GM20000 (cell line): ENCODE data around the gene ZNF831.

Source experiments
- DNase-seq: peaks from one replicate; pipeline ENCODE4 v3.0.0; 2012; ENCODE audit warnings: low spot score
- CTCF ChIP-seq: IDR thresholded peaks from 2 replicates; pipeline ENCODE4 v1.5.1; 2012; ENCODE audit warnings: mild to moderate bottlenecking, control low read depth; ENCODE audit errors: extremely low read depth, missing control alignments

ZNF831 gene

DNA sequence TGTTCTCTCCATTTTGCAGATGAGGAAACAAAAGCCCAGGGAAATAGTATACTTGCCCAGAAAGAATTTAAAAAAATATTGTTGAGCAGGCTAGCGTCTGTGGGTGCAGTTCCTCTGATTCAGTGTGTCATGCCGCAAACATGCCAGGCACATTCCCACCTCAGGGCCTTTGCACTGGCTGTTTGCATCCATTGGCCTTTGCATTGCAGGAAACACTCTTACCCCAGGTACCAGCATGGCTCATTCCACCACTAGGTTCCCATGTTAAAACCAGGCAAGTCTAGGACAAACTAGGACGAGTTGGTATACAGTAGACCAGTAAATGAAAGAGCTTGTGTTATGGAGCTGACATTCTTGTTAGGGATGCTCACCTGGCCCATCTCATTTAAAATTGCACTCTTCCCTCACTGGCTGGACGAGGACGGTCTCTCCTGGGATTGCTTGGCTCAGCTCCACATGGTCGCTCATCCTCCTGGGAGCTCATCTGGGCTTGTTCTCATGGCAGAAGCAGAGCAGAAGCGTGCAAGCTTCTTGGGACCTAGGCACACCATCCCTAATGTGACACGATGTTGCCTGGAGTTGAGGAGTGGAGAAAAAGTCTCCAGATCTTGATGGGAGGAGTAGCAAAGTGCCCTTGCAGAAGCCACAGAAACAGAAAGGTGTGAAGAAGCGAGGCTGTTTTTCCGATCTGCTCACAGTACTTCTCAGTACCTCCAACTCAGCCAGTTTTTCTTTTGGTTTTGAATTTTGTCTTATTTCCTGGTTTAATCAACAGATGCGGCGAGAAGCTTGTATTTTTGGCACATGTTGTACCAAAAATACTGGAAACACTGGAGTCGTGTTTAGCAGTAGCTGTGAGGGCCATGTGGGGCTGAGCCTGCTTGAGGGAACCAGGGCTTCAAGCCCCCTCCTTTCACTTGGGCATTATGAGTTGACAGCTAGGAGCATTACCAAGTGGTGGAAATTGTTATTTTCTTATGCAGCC lies 13.9 kb downstream of the ZNF831 start:
- no peak for DNase-seq
- no peak for TF ChIP-seq CTCF

- TF ChIP-seq CTCF = no peak
- no peak for DNase-seq
Observed at GRCh38 chr20:59178983-59179595, 15.5 kb downstream of the ZNF831 start.

- DNase-seq = no peak
- no peak for TF ChIP-seq CTCF
Observed at GRCh38 chr20:59179988-59180387, 16.4 kb downstream of the ZNF831 start.

DNA sequence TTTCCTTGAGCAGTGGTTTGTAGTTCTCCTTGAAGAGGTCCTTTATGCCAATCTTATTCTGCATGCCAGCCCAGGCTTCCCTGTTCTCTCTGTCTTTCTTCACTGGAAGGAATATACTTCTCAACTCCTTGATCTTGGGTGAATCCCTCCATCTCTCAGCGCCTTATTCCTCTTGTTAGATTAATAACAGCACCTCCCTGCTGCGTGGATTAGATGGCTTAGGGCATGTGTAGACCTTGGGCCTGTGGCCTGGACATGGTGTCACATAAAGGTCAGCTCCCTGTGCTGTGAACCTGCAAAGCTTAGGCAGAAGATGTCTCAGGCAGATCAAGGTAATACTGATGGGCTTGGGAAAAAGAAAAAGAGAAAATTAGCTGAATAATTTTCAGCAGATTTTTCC lies 18.3 kb downstream of the ZNF831 start:
- no peak for DNase-seq
- no peak for TF ChIP-seq CTCF

DNA sequence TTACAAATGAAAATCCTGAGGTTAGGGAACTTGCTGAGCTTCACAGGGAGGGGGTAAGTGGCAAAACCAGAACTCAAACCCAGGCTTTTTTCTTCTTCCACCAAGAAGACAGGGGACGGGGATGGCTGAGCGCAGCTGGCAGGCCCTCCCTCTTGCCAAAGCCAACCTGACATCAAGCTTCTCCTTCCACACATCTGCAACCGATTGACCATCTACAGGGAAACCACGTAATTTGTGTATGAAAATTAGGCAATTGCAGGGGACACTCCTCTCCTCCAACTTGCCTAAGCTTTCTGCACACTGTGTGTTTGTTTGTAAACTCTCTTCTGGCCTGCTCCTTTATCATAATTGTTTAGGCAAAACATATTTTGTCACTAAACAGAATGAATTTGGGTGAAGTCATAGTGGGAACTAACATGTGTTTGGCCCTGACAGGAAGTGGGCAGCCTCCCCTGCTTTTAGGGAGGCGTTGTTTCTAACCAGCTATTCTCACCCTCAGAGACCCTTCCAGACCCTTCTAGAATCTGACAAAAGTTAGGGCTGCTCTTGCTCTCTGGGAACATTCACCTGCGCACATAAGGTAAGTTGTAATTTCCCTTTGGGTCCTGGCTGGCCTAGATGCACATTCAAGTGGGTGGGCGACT lies 18.9 kb downstream of the ZNF831 start:
- no peak for DNase-seq

GRCh38 chr20:59183751-59184150 lies 20.1 kb downstream of the ZNF831 start:
- DNase-seq = no peak
- no peak for TF ChIP-seq CTCF

More for the DNA sequence above, 18.9 kb downstream of the ZNF831 start:
- TF ChIP-seq CTCF = no peak

DNA sequence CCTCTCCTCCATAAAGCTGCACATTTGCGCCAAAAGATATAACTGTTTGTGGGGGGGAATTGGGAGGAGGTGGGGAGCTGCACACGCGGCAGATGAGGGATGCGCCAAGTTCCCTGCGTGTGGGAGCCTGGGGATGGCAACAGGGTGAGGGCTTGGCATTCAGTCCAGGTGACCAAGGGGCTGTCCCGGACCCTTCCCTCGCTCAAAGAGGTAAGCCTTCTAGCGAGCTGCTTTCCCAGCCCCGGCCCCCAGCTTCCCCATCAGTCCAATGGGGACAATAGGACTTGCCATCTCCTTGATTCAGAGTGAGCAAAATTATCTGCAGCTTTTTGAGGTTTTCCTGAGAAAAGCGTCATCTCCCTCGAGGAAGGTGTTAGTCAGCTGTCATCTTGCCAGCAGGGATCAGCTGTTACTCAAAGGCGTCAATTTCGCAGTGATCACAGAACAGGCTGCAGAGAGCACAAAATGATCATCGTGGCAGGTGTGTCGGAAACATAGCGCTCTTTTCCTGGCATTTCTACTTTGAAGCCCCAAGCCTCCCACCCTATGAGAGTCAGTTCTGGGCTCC lies 21.3 kb downstream of the ZNF831 start:
- DNase-seq = no peak

More for the DNA sequence above, 21.3 kb downstream of the ZNF831 start:
- no peak for TF ChIP-seq CTCF
